Measurements from ENCODE around the gene KRT15. TPM values are rescaled to one million over a fixed set of nuclear protein-coding genes. Genes with fewer than 3 reads are reported as not detected.

The KRT15 gene
- total and polyA plus RNA-seq, 2 of the 4 experiments (the other 2 are of a cell fraction), result 2.9 to 5.3 TPM

- H4K91ac ChIP-seq (ENCODE audit: insufficient read depth, low read depth, low read length), result 0 out of 2 replicates have a peak overlapping the region, but pooled peaks have one; percentile 39
- no peak overlapping the region for H2BK5ac ChIP-seq (ENCODE audit: low read depth, low read length, poor library complexity, severe bottlenecking)
- H3K23ac ChIP-seq (ENCODE audit: low read depth, low read length), result peak overlapping the region; percentile 29; the same call in 1 of the 2 replicates
- H4K8ac ChIP-seq (ENCODE audit: low read depth in 2 of 2, low read length in 2 of 2), result peak overlapping the region in 1 of 2 experiments; percentile 40; a peak in 1 of 4 replicates
- H3K9ac ChIP-seq (ENCODE audit: low read depth, low read length), result no peak overlapping the region
- H2BK15ac ChIP-seq (ENCODE audit: low read depth, low read length), result peak overlapping the region; percentile 95; the same call in 2 of the 3 replicates
- DNase-seq (peak; percentile 33), ATAC-seq (ENCODE audit: low read depth) (no peak)
- 71% methylated on average over 3 of the region's 6 CpGs; no CpG with 5 or more reads in 1 of the 2 experiments for WGBS, 2 experiments (ENCODE audit: extremely low coverage in 2 of 2, insufficient read length in 1 of 2)
- ChIA-PET CTCF (interaction anchor here (1.1 kb wide), 1 partner anchor 636 kb away, joined by 4 read pairs; no protein-coding TSS in a partner anchor), POLR2A (ENCODE audit: unreplicated experiment) (no interaction called here)
- H3K4me1 ChIP-seq (ENCODE audit: control insufficient read depth, insufficient read depth, low read length), result peaks cover 17% of the 10 kb centered on the region
- BruUV-seq (replicated peaks), result no TSS peak
- H3K27me3 ChIP-seq (ENCODE audit: control insufficient read depth, insufficient read depth, low read length), result no peaks in the 10 kb centered on the region
- peak overlapping the region; percentile 21; the same call in 1 of the 2 replicates for H3K18ac ChIP-seq (ENCODE audit: low read depth, low read length)
- H3K9me3 ChIP-seq (ENCODE audit: control insufficient read depth, insufficient read depth, low read length), result no peaks in the 10 kb centered on the region
- H3K9me1 ChIP-seq (ENCODE audit: insufficient read depth, low read length), result peaks cover 18% of the 10 kb centered on the region
- H3K79me1 ChIP-seq (ENCODE audit: low read depth in 1 of 2, low read length in 2 of 2), result no peaks in the 10 kb centered on the region
- no peaks in the 10 kb centered on the region for H3K36me3 ChIP-seq (ENCODE audit: control insufficient read depth, insufficient read depth, low read length)
- no peak overlapping the region for H2AK9ac ChIP-seq (replicated peaks; ENCODE audit: low read depth, low read length, poor library complexity)
- peak overlapping the region; percentile 21 for H4K5ac ChIP-seq (ENCODE audit: low read depth, low read length)
- no peak overlapping the region for H3K56ac ChIP-seq (ENCODE audit: extremely low read depth, insufficient read depth, low read length)
- intact Hi-C loops (cut with micrococcal nuclease), result no loop called here
- no peaks in the 10 kb centered on the region for H4K20me1 ChIP-seq (ENCODE audit: insufficient read depth, low read length)
- no peak overlapping the region for H3K4me3 ChIP-seq (ENCODE audit: insufficient read depth, low read depth, low read length)
- 0 out of 2 replicates have a peak overlapping the region, but pooled peaks have one; percentile 26 for H2BK20ac ChIP-seq (ENCODE audit: low read depth, low read length)
- dilution Hi-C loops (cut with HindIII; ENCODE audit: low sequenced_read_pairs, unreplicated experiment), result no loop called here
- TF ChIP-seq RAD21 (IDR thresholded peaks at IDR 0.05; ENCODE audit: low read length) (no peak), CEBPB (IDR thresholded peaks at IDR 0.05; ENCODE audit: low read depth, low read length) (no peak), MAFK (IDR thresholded peaks at IDR 0.05; ENCODE audit: low read depth, low read length) (no peak), BHLHE40 (IDR thresholded peaks at IDR 0.05; ENCODE audit: low read depth, low read length) (no peak)
- no peak overlapping the region for H2AK5ac ChIP-seq (ENCODE audit: low read depth, low read length)
- peak overlapping the region; percentile 53; the same call in 1 of the 2 replicates for H2BK120ac ChIP-seq (ENCODE audit: low read depth, low read length)
- H3K14ac ChIP-seq (replicated peaks; ENCODE audit: low read depth, low read length), result peak overlapping the region; percentile 44; the same call in 1 of the 2 replicates
- H2AFZ ChIP-seq (replicated peaks; ENCODE audit: low read length, poor library complexity), result no peak overlapping the region
- peak overlapping the region; percentile 71; the same call in 1 of the 2 replicates for H3K4ac ChIP-seq (ENCODE audit: low read depth, low read length)
- H3K27ac ChIP-seq (ENCODE audit: insufficient read depth, low read length), result no peak overlapping the region
- no peak overlapping the region for H3K4me2 ChIP-seq (ENCODE audit: low read depth, low read length)
- in situ Hi-C loops (cut with MboI; ENCODE audit: low sequenced_read_pairs), result no loop called here
These were observed 26.3 kb downstream of the KRT15 start for GRCh38 chr17:41492351-41492750.
